Epidermal melanocyte (primary cell): ENCODE data around the gene GNAI2.
"Not testable (repeated sequence)": the region's sequence is repeated elsewhere in the genome, so short reads cannot be mapped to it uniquely, and the experiment has no call there.

ENCODE experiments used
- DNase-seq: peaks from one replicate; pipeline ENCODE4 v3.0.0; 2011; ENCODE audit warnings: low spot score; ENCODE audit not compliant: insufficient read length

GNAI2 gene

GRCh38 chr3:50224639-50225038 is 11.4 kb upstream of the GNAI2 start:
- DNase-seq: no peak

- DNase-seq: no peak
These were observed 9.1 kb upstream of the GNAI2 start for GRCh38 chr3:50226888-50227389.

DNA sequence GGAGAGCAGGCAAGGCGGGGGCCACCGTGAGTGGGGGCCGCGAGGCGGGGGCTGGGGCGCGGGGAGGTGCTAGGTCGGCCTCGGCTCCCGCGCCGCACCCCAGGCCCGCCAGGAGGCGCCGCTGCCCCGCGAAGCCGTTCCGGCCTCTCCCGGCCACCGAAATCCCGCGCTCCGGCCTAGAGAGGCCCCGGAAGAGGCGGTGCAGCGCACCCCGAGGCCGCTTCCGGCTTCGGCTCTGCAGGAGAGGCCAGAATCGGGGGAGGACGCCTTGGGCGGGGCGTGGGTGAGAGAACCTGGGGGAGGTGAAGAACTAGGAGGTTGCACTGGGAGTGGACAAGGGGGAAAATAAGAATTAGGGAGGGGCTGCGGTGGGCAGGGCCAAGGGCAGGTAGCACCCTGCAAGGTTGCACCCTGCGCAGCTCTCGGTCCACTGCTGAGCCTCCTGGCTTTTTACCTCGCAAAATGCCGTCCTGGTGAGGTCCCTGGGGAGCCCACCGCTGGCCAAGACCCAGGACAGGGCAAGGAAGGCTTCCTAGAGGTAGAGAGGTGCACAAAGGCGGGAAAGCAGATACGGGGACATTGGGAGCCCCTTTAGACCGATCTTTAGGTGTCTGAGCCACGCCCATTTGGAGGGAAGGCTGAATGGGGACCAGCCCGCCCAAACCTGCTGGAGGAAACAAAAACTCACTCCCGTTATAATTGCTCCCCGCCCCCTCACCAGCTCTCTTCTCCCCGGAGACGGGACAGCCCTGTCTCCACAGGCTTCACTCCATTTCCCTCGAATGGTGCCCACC is 8.4 kb upstream of the GNAI2 start:
- DNase-seq: peak; percentile 89

- not testable (repeated sequence) for DNase-seq
These were observed 7.7 kb upstream of the GNAI2 start for GRCh38 chr3:50228184-50228763.

DNA sequence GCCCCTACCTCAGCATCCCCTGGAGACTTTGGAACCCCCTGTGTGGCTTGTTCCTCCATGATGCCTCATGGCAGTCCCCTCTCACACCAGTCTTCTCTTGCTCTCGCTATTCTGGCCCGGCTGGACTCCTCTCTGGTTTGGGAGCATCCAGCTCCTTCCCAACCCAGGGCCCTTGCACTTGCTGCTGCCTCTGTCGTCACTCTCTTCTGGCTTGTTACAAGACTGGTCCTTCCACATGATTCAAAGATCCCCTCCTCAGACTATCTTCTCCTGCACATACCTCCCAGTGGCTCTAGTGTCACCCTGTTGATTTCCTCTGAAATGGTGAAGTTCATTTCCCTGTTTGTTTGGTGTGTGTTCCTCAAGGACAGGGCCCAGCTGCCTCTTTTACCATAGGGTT is 6.5 kb upstream of the GNAI2 start:
- DNase-seq: no peak

- no peak for DNase-seq
These were observed 5.8 kb upstream of the GNAI2 start for GRCh38 chr3:50230104-50230793.

DNA sequence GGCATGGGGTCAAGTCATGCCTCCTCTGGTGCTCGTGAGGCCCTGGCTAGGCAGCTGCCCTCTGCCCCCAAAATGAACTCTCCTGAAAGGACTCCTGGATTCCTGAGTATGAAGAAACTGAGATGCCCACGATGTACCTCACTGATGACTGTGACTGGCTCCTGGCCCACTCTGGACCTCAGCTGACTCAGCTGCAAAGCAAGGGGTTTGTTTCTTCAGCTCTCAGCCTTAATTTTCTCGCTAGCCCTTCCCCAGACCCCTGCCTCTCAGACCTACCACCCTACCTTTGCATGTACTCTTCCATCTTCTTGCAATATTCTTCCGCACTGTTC is 5.2 kb upstream of the GNAI2 start:
- DNase-seq: no peak

DNA sequence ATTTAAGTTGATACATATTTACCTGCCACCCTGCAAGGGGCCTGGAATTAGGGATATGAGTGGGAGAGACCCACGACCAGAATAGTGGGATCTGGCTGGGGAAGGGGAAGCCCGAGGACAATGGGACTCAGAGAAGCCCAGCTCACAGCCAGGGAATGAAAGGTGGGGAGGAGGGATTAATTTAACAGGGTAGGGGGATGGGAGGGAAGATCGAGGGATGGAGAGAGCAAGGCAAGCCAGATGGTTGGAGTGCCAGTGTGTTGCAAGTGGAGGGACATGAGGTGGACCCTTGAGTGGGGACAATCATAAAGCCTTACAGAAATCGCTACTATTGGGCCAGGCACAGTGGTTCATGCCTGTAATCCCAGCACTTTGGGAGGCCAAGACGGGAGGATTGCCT is 4.4 kb upstream of the GNAI2 start:
- DNase-seq: no peak

DNA sequence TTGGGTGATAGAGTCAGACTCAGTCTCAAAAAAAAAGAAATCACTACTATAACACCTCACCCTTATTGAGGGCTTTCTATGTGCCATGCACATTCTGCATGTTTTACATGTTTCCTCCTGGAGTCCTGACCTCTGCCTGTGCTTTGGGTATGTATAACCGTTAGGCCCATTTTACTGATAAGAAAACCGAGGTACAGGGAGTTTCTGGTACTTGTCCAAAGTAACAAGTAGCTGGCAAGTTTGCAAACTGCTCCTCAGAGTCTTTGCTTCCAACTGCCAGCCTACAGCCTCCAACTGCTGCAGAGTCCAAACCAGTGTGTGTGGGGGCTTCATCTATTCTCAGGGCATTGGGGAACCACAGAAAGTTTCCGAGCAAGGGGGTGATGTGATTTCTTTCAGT is 3.7 kb upstream of the GNAI2 start:
- DNase-seq: no peak

- no peak for DNase-seq
These were observed 2.8 kb upstream of the GNAI2 start for GRCh38 chr3:50233176-50233575.

DNA sequence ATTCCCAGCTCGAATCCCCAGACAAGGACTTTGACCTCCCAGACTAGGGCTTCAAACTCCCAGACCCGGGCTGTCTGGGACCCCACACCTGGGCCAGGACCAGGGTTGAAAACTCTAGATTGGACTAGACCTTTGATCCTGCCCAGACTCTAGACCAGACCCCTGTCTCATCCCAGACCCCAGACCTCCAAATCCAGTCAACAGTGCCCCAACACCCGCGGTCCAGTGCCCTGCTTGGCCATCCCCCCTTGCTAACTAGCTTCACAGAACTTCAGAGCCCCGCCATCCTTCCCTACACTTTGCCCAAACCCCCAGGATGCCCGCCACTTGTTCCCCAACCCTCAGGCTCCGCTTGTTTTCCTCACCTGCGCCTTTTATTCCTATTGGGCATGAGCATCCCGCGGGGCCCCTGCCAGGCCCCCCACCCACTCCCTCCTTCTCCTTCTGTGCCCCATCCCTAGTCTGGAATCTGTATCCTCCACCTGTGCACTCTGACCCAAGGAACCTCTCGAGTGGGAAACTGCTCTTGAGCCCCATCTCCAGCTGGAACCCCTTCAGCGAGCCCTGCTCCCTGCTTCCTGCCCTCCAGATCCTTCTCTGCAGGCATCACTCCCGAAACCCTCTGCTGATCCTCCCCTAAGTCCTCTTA is 604 bp downstream of the GNAI2 start:
- DNase-seq: no peak

- DNase-seq: no peak
These were observed 1.2 kb downstream of the GNAI2 start for GRCh38 chr3:50237133-50237651.

- peak; percentile 80 for DNase-seq
These were observed 1.9 kb downstream of the GNAI2 start for GRCh38 chr3:50237754-50238548.

DNA sequence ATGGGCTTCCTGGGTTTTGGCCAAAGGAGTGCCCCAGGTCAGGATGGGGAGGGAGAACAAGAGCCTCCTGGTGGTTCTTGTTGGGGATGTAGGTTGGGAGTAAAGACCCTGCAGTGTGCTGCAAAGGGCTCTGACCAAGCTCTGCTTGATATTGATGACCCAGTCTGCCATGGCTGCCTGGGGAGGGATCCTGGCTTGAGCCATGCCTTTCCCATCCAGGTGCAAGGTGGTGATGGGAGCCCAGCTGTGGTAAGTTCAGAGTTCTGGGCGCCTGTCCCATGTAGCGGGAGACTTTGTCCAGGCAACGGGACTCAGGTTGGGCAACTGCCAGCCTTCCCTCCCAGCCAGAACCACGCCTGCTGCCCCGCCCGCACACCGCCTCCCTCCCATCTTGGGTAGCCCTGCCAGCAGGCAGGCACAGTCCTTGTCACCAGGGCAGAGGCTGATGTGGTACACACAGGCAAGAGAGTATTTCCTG is 2.6 kb downstream of the GNAI2 start:
- no peak for DNase-seq

- DNase-seq: no peak
These were observed 3.6 kb downstream of the GNAI2 start for GRCh38 chr3:50239649-50240048.

DNA sequence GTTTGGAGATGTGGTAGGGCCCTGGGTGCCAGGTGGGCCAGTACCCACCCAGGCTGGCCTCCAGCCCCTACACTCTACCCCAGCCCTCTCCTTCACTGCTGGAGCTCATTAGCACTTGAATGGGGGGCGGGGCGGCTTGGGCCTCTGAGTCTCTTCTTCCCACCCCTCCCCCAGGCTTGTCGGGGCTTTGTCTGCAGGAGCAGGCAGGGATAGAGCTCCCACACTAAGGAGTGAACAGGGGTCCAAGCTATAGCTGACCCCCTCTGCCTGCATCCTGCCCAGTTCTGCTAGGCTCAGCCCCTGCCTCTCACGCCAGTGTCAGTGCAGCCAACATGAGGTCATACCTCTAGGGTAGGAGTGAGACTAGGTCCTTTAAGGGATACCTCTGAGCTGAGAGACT is 5.2 kb downstream of the GNAI2 start:
- DNase-seq: no peak

DNA sequence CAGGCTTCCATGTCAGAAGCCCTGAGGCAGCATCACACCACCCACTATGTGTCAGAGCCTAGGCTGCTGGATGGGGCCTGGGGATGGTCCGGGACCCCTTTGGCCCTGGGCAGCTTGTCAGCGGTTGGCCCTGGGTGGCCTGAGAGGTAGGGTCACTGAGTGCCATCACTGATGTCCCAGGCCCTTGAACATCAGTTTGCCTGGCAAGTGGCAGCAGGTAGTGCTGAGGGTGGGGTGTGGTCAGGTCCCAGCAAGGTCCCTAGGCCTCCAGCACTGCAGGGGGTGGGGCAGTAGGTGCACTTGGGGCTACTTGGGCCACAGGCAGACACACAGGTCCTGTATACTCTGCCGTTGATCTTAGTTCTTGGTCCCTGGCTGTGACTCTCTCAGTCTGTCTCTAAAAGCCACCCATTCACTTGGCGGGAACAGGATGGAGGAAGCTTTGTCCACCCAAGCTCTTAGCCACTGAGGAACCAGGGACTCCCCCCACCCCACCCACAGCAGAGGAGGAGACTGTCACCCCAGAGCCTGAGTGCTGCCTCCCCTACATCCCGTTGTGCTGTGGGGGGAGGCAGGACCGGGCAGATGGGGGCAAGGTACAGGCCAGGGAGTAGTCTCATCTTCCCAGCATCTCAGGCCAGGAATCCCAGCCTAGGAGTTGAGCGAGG is 5.8 kb downstream of the GNAI2 start:
- no peak for DNase-seq

GRCh38 chr3:50242381-50242770 is 6.4 kb downstream of the GNAI2 start:
- no peak for DNase-seq

GRCh38 chr3:50242851-50243542 is 7.0 kb downstream of the GNAI2 start:
- DNase-seq: no peak

DNA sequence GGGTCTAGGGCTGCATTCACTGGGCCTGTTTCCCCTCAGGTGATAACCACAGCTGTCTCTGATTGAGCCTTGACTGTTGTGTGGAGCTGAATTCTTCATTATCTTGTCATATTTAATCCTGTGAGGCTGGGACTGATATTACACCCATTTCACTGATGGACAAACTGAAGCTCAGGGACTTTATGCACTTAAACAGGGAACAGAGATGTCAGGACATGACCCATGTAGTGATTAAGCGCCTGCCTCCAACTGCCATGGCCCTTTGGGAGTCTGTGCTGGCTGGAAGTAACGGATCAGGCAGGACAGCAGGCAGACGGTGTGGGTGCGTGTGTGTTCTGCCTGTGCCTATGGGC is 7.5 kb downstream of the GNAI2 start:
- no peak for DNase-seq
